ENCODE results near the gene LSM11.

DNA sequence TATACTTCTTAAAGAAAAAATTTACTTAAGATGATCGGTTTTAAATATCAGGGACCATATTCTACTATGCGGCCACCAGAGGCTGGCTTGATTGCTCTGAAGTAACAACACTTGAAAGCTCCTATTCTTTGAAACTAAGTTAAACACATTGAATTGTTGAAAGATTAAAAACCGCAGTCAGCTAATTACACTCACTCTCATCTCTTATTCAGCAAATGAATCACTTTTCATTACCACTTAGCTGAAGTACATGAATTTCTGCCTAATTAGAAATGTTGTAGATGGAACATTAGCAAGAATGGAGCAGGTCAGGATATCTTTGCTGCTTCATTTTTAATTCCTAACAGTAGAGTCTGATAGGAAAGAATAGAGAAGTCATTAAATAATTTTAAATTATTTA, 42.3 kb downstream of the LSM11 start:
- TF ChIP-seq, protein P1, sequence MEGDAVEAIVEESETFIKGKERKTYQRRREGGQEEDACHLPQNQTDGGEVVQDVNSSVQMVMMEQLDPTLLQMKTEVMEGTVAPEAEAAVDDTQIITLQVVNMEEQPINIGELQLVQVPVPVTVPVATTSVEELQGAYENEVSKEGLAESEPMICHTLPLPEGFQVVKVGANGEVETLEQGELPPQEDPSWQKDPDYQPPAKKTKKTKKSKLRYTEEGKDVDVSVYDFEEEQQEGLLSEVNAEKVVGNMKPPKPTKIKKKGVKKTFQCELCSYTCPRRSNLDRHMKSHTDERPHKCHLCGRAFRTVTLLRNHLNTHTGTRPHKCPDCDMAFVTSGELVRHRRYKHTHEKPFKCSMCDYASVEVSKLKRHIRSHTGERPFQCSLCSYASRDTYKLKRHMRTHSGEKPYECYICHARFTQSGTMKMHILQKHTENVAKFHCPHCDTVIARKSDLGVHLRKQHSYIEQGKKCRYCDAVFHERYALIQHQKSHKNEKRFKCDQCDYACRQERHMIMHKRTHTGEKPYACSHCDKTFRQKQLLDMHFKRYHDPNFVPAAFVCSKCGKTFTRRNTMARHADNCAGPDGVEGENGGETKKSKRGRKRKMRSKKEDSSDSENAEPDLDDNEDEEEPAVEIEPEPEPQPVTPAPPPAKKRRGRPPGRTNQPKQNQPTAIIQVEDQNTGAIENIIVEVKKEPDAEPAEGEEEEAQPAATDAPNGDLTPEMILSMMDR (IDR thresholded peaks at IDR 0.05), result no peak
- TF ChIP-seq EZH2 (IDR thresholded peaks at IDR 0.05; ENCODE audit: borderline replicate concordance, insufficient read depth, low read depth, low read length, poor library complexity, severe bottlenecking), result no peak

Data from B cell (primary cell).